Aorta (tissue), 5 donors: ENCODE measurements around the gene CCL24. TPM values are rescaled to one million over a fixed set of nuclear protein-coding genes. Genes with fewer than 3 reads are reported as not detected.
"Not testable (repeated sequence)": the region's sequence is repeated elsewhere in the genome, so short reads cannot be mapped to it uniquely, and the experiment has no call there.

Experiments used
- ATAC-seq: fragments of 200-7000 bp; cut with Tn5 transposase; one replicate; pipeline ENCODE4 v1.9.1; 2022; ENCODE audit warnings: moderate library complexity; ENCODE audit not compliant: low FRiP score
- DNase-seq, 2 donors: peaks; one replicate each; pipeline ENCODE4 v3.0.0-alpha.2; 2020
- H3K27ac ChIP-seq, 2 donors: one replicate each; pipeline ENCODE4 v1.5.1; 2013; ENCODE audit warnings: low read length in 2 of 2, mild to moderate bottlenecking in 2 of 2, moderate library complexity in 2 of 2, control low read depth in 1 of 2, inconsistent platforms in 1 of 2, low read depth in 1 of 2
- H3K27me3 ChIP-seq, 2 donors: one replicate each; pipeline ENCODE4 v1.6.1; 2013; ENCODE audit warnings: control low read depth in 1 of 2, low read length in 1 of 2, mild to moderate bottlenecking in 1 of 2, moderate library complexity in 1 of 2; ENCODE audit not compliant: insufficient read depth in 2 of 2, control insufficient read depth in 1 of 2
- H3K36me3 ChIP-seq, 2 donors: one replicate each; pipeline ENCODE4 v1.6.1; 2013; ENCODE audit warnings: control low read depth in 1 of 2, low read length in 1 of 2, mild to moderate bottlenecking in 1 of 2; ENCODE audit not compliant: insufficient read depth in 2 of 2, control insufficient read depth in 1 of 2
- H3K4me1 ChIP-seq, 2 donors: one replicate each; pipeline ENCODE4 v1.6.1; 2013; ENCODE audit warnings: low read length in 2 of 2, control low read depth in 1 of 2, mild to moderate bottlenecking in 1 of 2, moderate library complexity in 1 of 2; ENCODE audit not compliant: insufficient read depth in 2 of 2, control insufficient read depth in 1 of 2
- H3K4me3 ChIP-seq, 2 donors: one replicate each; pipeline ENCODE4 v1.5.1; 2013; ENCODE audit warnings: low read length in 2 of 2, control low read depth in 1 of 2, mild to moderate bottlenecking in 1 of 2
- H3K9me3 ChIP-seq: one replicate; pipeline ENCODE4 v1.6.1; 2013; ENCODE audit warnings: mild to moderate bottlenecking, low read length; ENCODE audit not compliant: control insufficient read depth
- WGBS, 2 donors: extraction: QIAGEN DNeasy Blood & Tissue Kit; methylation state at CpG; one replicate each; pipeline ENCODE4 v1.1.7; 2013; 5-methylcytosine and 5-hydroxymethylcytosine counted together
- intact Hi-C, 2 donors: fragments of 100-400 bp; cut with DNase I; formaldehyde crosslinking; loops; one replicate each; pipeline versions ENCODE4 v1.14.2 to v1.15.0; 2022
- long read RNA-seq, 2 donors: library from polyadenylated mRNA; unstranded; transcript quantifications; one replicate each; pipeline ENCODE4 v2.0.0, GENCODE V29; 2020 to 2021
- polyA plus RNA-seq, 2 donors: library from polyadenylated mRNA; stranded (reverse); fragments of 200-250 nt; gene quantifications; one replicate each; pipeline ENCODE4 v1.2.3, GENCODE V29; 2013
- total RNA-seq, 2 donors: library from RNA; stranded (reverse); fragmentation: NEBNext Ultra II Directional; extraction: Animal tissue kit (Norgen Biotek cat#: 25700); gene quantifications; one replicate each; pipeline ENCODE4 v1.2.1, GENCODE V29; 2021
- donor health status: healthy with polysubstance abuse.
- donor health status: Bipolar disorder and iron deficiency.
- donor health status: DM: no; HTN: no; CAD: no.
- donor health status: DM: no; HTN: no; CAD: no.
- donor health status: DM: yes; HTN: yes; CAD: no.

Gene CCL24
- total RNA-seq (1 to 10 TPM; 1.1 to 2.4 TPM), polyA plus RNA-seq (1 to 10 TPM in 1 of 2 donors, under 1 TPM in 1; 1.00 to 3.3 TPM)
- long read RNA-seq, donor 1, partial matches to known transcripts, result 0 of 3 reads
- long read RNA-seq, donor 1, other reads (novel, unspliced or antisense), result 0 of 3 reads
- long read RNA-seq, donor 2, result 0 reads

- H3K4me3 ChIP-seq, result no peak within 1 kb of the TSS
- WGBS, 2 donors, result 67 to 73% methylated on average over 7 of the region's 7 CpGs
- no peaks in the 10 kb centered on the region for H3K9me3 ChIP-seq
- no peak for ATAC-seq
- no peaks in the 10 kb centered on the region for H3K4me1 ChIP-seq
- no peaks in the 10 kb centered on the region for H3K27me3 ChIP-seq
- H3K36me3 ChIP-seq, result no peaks in the 10 kb centered on the region
- intact Hi-C loops, result no loop called here
- peak in 1 of 2 donors; percentile 62 for DNase-seq
- H3K27ac ChIP-seq, result no peak within 1 kb of the TSS
Observed at GRCh38 chr7:75813781-75814236, at the start of gene CCL24. CCL24 (minus strand) TSS chr7:75813806; CDS start chr7:75813715, 91 bp downstream.

- Histone ChIP-seq H3K9me3 (no peaks in the 10 kb centered on the region), H3K27me3 (no peaks in the 10 kb centered on the region), H3K36me3 (no peaks in the 10 kb centered on the region), H3K4me1 (no peaks in the 10 kb centered on the region), H3K27ac (no peak overlapping the region), H3K4me3 (no peak overlapping the region)
- intact Hi-C loops, result no loop called here
- DNase-seq (no peak), ATAC-seq (no peak)
- WGBS, 2 donors, result 71 to 73% methylated on average over 4 of the region's 4 CpGs
Observed at GRCh38 chr7:75861636-75862035, 48.0 kb upstream of the CCL24 start.

GRCh38 chr7:75858410-75858809 lies 44.8 kb upstream of the CCL24 start:
- H3K36me3 ChIP-seq, result no peaks in the 10 kb centered on the region
- no peak overlapping the region for H3K27ac ChIP-seq
- H3K9me3 ChIP-seq, result no peaks in the 10 kb centered on the region
- no peaks in the 10 kb centered on the region for H3K4me1 ChIP-seq
- no peak for ATAC-seq
- intact Hi-C loops, result no loop called here
- no peak overlapping the region for H3K4me3 ChIP-seq
- no peak for DNase-seq
- no peaks in the 10 kb centered on the region for H3K27me3 ChIP-seq

- H3K4me1 ChIP-seq, result no peaks in the 10 kb centered on the region
- DNase-seq, result no peak
- 87 to 88% methylated on average over 6 of the region's 6 CpGs for WGBS, 2 donors
- H3K9me3 ChIP-seq, result no peaks in the 10 kb centered on the region
- ATAC-seq, result no peak
- H3K4me3 ChIP-seq, result no peak overlapping the region
- no peaks in the 10 kb centered on the region for H3K36me3 ChIP-seq
- intact Hi-C loops, result no loop called here
- H3K27ac ChIP-seq, result no peak overlapping the region
- H3K27me3 ChIP-seq, result no peaks in the 10 kb centered on the region
Observed at GRCh38 chr7:75856536-75856935, 42.9 kb upstream of the CCL24 start.

GRCh38 chr7:75854813-75855345 lies 41.3 kb upstream of the CCL24 start:
- 82 to 84% methylated on average over 7 to 10 of the region's 10 CpGs for WGBS, 2 donors

GRCh38 chr7:75854233-75854632 lies 40.6 kb upstream of the CCL24 start:
- WGBS, 2 donors, result 72 to 74% methylated on average over 5 of the region's 5 CpGs
- no peak for ATAC-seq
- no peak overlapping the region for H3K27ac ChIP-seq
- H3K36me3 ChIP-seq, result no peaks in the 10 kb centered on the region
- no peak for DNase-seq
- intact Hi-C loops, result no loop called here
- H3K4me1 ChIP-seq, result no peaks in the 10 kb centered on the region
- H3K4me3 ChIP-seq, result no peak overlapping the region
- H3K9me3 ChIP-seq, result no peaks in the 10 kb centered on the region
- H3K27me3 ChIP-seq, result no peaks in the 10 kb centered on the region

More at GRCh38 chr7:75854813-75855345, 41.3 kb upstream of the CCL24 start:
- intact Hi-C loops, H3K27ac ChIP-seq, DNase-seq, H3K4me1 ChIP-seq, H3K4me3 ChIP-seq, H3K27me3 ChIP-seq, H3K9me3 ChIP-seq, ATAC-seq, H3K36me3 ChIP-seq: not testable (repeated sequence)

- H3K36me3 ChIP-seq, result no peaks in the 10 kb centered on the region
- no peaks in the 10 kb centered on the region for H3K4me1 ChIP-seq
- no peak overlapping the region for H3K27ac ChIP-seq
- no peaks in the 10 kb centered on the region for H3K27me3 ChIP-seq
- WGBS, 2 donors, result 62 to 63% methylated on average over 4 of the region's 4 CpGs
- no peak for ATAC-seq
- intact Hi-C loops, result no loop called here
- no peak for DNase-seq
- no peaks in the 10 kb centered on the region for H3K9me3 ChIP-seq
- no peak overlapping the region for H3K4me3 ChIP-seq
Observed at GRCh38 chr7:75850235-75850634, 36.6 kb upstream of the CCL24 start.

GRCh38 chr7:75849573-75849972 lies 36.0 kb upstream of the CCL24 start:
- H3K27ac ChIP-seq, result no peak overlapping the region
- WGBS, 2 donors, result 57 to 62% methylated on average over 3 of the region's 3 CpGs
- H3K27me3 ChIP-seq, result no peaks in the 10 kb centered on the region
- H3K4me3 ChIP-seq, result no peak overlapping the region
- H3K9me3 ChIP-seq, result no peaks in the 10 kb centered on the region
- H3K36me3 ChIP-seq, result no peaks in the 10 kb centered on the region
- H3K4me1 ChIP-seq, result no peaks in the 10 kb centered on the region
- no peak for DNase-seq
- intact Hi-C loops, result no loop called here
- no peak for ATAC-seq

GRCh38 chr7:75847707-75848106 lies 34.1 kb upstream of the CCL24 start:
- WGBS, 2 donors, result 76 to 77% methylated on average over 7 of the region's 7 CpGs
- ATAC-seq, result peak; percentile 41
- no peaks in the 10 kb centered on the region for H3K4me1 ChIP-seq

More at GRCh38 chr7:75847707-75848106, 34.1 kb upstream of the CCL24 start:
- no peaks in the 10 kb centered on the region for H3K27me3 ChIP-seq
- H3K4me3 ChIP-seq, result no peak overlapping the region
- no peaks in the 10 kb centered on the region for H3K36me3 ChIP-seq
- intact Hi-C loops, result no loop called here
- H3K27ac ChIP-seq, result no peak overlapping the region
- no peak for DNase-seq
- no peaks in the 10 kb centered on the region for H3K9me3 ChIP-seq
